T-helper 17 cell (primary cell): ENCODE data around the gene NXPH1. TPM values are rescaled to one million over a fixed set of nuclear protein-coding genes. Genes with fewer than 3 reads are reported as not detected.
"Not testable (repeated sequence)": the region's sequence is repeated elsewhere in the genome, so short reads cannot be mapped to it uniquely, and the experiment has no call there.

Source experiments
- ATAC-seq: fragments of 150-1000 bp; cut with Tn5 transposase; 2 replicates; pipeline ENCODE4 v1.10.0; 2021; ENCODE audit warnings: mild to moderate bottlenecking, moderate library complexity
- DNase-seq, 3 donors: peaks; one replicate each; pipeline versions ENCODE4 v3.0.0 to v3.0.0-alpha.2; 2020 to 2021
- H3K9me3 ChIP-seq: one replicate; pipeline ENCODE4 v1.7.0; 2013; ENCODE audit warnings: low read length, mild to moderate bottlenecking; ENCODE audit not compliant: control insufficient read depth, poor library complexity, severe bottlenecking
- H3K27ac Mint-ChIP-seq: one replicate; pipeline ENCODE4 v1.8.0; 2022; ENCODE audit warnings: mild to moderate bottlenecking, moderate library complexity, mixed read lengths
- H3K27me3 Mint-ChIP-seq: one replicate; pipeline ENCODE4 v1.8.0; 2022; ENCODE audit warnings: mixed read lengths
- H3K36me3 Mint-ChIP-seq: one replicate; pipeline ENCODE4 v1.8.0; 2022; ENCODE audit warnings: low read depth, mixed read lengths
- H3K4me1 Mint-ChIP-seq: one replicate; pipeline ENCODE4 v1.8.0; 2022; ENCODE audit warnings: mild to moderate bottlenecking, mixed read lengths
- H3K4me3 Mint-ChIP-seq: one replicate; pipeline ENCODE4 v1.8.0; 2022; ENCODE audit warnings: mild to moderate bottlenecking, moderate library complexity, mixed read lengths
- total RNA-seq, 4 donors: library from RNA in 2 of 4; stranded (reverse) in 2 of 4; gene quantifications; one replicate each; pipeline ENCODE4 v1.2.3 and lab custom pipeline; 2022 to 2026

The NXPH1 gene
- total RNA-seq, 2 donors from 2014 or later, result not detected

- Mint-ChIP-seq H3K27ac (no peak overlapping the region), H3K27me3 (no peaks in the 10 kb centered on the region), H3K36me3 (no peaks in the 10 kb centered on the region), H3K4me1 (no peaks in the 10 kb centered on the region), H3K4me3 (no peak overlapping the region)
- peaks cover 2% of the 10 kb centered on the region for H3K9me3 ChIP-seq
- DNase-seq, result no peak
- no peak for ATAC-seq
Measured at GRCh38 chr7:8640671-8641070, 207.3 kb downstream of the NXPH1 start.

- H3K4me3 Mint-ChIP-seq, result no peak overlapping the region
- H3K27ac Mint-ChIP-seq, result no peak overlapping the region
- H3K36me3 Mint-ChIP-seq, result no peaks in the 10 kb centered on the region
- H3K27me3 Mint-ChIP-seq, result no peaks in the 10 kb centered on the region
- DNase-seq, result no peak
- H3K4me1 Mint-ChIP-seq, result no peaks in the 10 kb centered on the region
- no peak for ATAC-seq
- H3K9me3 ChIP-seq, result no peaks in the 10 kb centered on the region
Measured at GRCh38 chr7:8668627-8669500, 235.5 kb downstream of the NXPH1 start.

DNA sequence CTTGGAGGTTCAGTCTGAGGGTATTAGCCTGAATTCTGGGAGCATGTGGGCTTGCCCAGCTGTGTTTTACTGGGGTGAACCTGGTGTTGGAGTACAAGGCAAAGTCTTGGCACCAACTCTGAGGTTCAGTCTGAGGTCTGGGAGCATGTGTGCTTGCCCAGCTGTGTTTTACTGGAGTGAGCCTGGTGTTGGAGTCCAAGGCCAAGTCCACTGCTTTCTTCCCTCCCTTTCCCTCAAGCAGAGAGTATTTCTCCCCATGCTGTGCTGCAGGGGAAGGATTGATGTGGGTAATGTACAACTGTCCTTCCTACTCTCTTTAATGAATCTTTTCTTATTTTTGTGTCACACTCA is 236.1 kb downstream of the NXPH1 start:
- H3K4me1 Mint-ChIP-seq, result no peaks in the 10 kb centered on the region
- DNase-seq (no peak), ATAC-seq (no peak)
- H3K9me3 ChIP-seq, result no peaks in the 10 kb centered on the region
- no peak overlapping the region for H3K27ac Mint-ChIP-seq
- no peak overlapping the region for H3K4me3 Mint-ChIP-seq
- no peaks in the 10 kb centered on the region for H3K27me3 Mint-ChIP-seq
- H3K36me3 Mint-ChIP-seq, result no peaks in the 10 kb centered on the region

GRCh38 chr7:8684426-8684825 is 251.0 kb downstream of the NXPH1 start:
- H3K27me3 Mint-ChIP-seq, result no peaks in the 10 kb centered on the region
- H3K27ac Mint-ChIP-seq, result no peak overlapping the region
- no peaks in the 10 kb centered on the region for H3K4me1 Mint-ChIP-seq
- no peaks in the 10 kb centered on the region for H3K36me3 Mint-ChIP-seq
- no peak for DNase-seq
- ATAC-seq, result no peak
- no peaks in the 10 kb centered on the region for H3K9me3 ChIP-seq
- no peak overlapping the region for H3K4me3 Mint-ChIP-seq

GRCh38 chr7:8699875-8700624 is 266.6 kb downstream of the NXPH1 start:
- Mint-ChIP-seq H3K27me3 (no peaks in the 10 kb centered on the region), H3K36me3 (no peaks in the 10 kb centered on the region), H3K4me1 (no peaks in the 10 kb centered on the region), H3K27ac (no peak overlapping the region), H3K4me3 (no peak overlapping the region)
- no peaks in the 10 kb centered on the region for H3K9me3 ChIP-seq
- DNase-seq (no peak), ATAC-seq (no peak)

- no peaks in the 10 kb centered on the region for H3K27me3 Mint-ChIP-seq
- no peaks in the 10 kb centered on the region for H3K9me3 ChIP-seq
- ATAC-seq, result no peak
- H3K4me3 Mint-ChIP-seq, result no peak overlapping the region
- no peaks in the 10 kb centered on the region for H3K36me3 Mint-ChIP-seq
- H3K27ac Mint-ChIP-seq, result no peak overlapping the region
- DNase-seq, result no peak
- no peaks in the 10 kb centered on the region for H3K4me1 Mint-ChIP-seq
Measured at GRCh38 chr7:8702807-8703206, 269.4 kb downstream of the NXPH1 start.

DNA sequence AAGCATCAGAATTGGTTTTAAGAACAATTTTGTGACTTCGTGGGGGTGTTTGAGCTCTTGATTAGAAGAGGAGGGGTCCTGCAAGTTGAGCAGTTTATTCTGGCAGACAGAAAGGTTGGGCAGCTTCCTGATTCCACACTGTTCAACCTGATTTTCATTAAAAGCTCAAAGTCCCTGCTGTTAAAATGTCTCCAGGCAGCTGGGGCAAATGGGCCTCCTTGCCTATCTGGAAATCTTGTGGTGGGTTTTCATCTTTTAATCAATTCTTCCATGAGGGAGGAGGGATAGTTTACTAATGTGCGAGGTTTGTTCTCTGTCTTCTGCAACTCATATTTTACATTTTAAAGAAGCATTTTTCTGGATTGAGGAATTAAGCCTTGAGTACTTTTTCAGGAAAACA is 276.7 kb downstream of the NXPH1 start:
- no peaks in the 10 kb centered on the region for H3K9me3 ChIP-seq
- ATAC-seq (no peak), DNase-seq (no peak)
- Mint-ChIP-seq H3K36me3 (no peaks in the 10 kb centered on the region), H3K27me3 (no peaks in the 10 kb centered on the region), H3K27ac (no peak overlapping the region), H3K4me1 (no peaks in the 10 kb centered on the region), H3K4me3 (no peak overlapping the region)

GRCh38 chr7:8714791-8715190 is 281.4 kb downstream of the NXPH1 start:
- Mint-ChIP-seq H3K36me3 (no peaks in the 10 kb centered on the region), H3K4me1 (no peaks in the 10 kb centered on the region), H3K4me3 (no peak overlapping the region), H3K27me3 (no peaks in the 10 kb centered on the region), H3K27ac (no peak overlapping the region)
- ATAC-seq (no peak), DNase-seq (no peak)
- H3K9me3 ChIP-seq, result no peaks in the 10 kb centered on the region

GRCh38 chr7:8719102-8719501 is 285.7 kb downstream of the NXPH1 start:
- no peaks in the 10 kb centered on the region for H3K9me3 ChIP-seq
- no peaks in the 10 kb centered on the region for H3K27me3 Mint-ChIP-seq
- DNase-seq (no peak), ATAC-seq (no peak)
- H3K4me3 Mint-ChIP-seq, result no peak overlapping the region
- H3K36me3 Mint-ChIP-seq, result no peaks in the 10 kb centered on the region
- H3K27ac Mint-ChIP-seq, result no peak overlapping the region
- no peaks in the 10 kb centered on the region for H3K4me1 Mint-ChIP-seq

DNA sequence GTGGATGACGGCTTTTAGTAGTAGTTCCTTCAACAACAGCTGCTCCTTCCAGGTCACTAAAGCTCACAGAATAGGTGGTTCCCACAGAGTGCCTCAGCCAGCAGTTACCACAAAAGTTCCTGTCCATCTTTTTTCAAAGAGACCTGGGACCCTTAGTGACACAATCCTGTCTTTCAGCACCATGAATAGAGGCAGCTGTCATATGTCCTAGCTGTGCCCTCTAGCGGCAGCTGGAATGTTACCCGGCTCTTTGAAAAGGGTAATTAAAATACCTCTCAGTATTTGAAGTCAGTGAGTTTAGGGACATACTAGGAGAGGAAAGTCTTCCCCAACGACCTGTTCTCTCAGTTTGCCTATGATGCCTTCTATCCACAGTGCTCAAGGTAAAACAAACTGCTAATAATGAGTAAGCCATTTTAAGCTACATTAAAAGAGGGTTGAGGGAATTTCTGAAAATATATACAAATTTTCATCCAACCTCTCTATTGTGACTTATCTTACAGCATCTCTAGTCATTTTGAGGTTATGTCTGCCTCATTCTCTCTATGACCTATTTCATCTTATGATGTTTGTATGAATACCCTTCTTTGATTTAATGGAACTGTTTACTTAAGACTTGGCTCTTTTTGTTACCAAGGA is 290.8 kb downstream of the NXPH1 start:
- H3K4me3 Mint-ChIP-seq, result no peak overlapping the region
- no peak for ATAC-seq
- DNase-seq, result no peak
- no peaks in the 10 kb centered on the region for H3K36me3 Mint-ChIP-seq
- H3K27me3 Mint-ChIP-seq, result no peaks in the 10 kb centered on the region
- H3K9me3 ChIP-seq, result no peaks in the 10 kb centered on the region
- no peaks in the 10 kb centered on the region for H3K4me1 Mint-ChIP-seq
- H3K27ac Mint-ChIP-seq, result no peak overlapping the region

GRCh38 chr7:8731756-8732155 is 298.3 kb downstream of the NXPH1 start:
- not testable (repeated sequence) for ATAC-seq, H3K4me3 Mint-ChIP-seq, DNase-seq, H3K27ac Mint-ChIP-seq, H3K27me3 Mint-ChIP-seq, H3K4me1 Mint-ChIP-seq, H3K9me3 ChIP-seq, H3K36me3 Mint-ChIP-seq

- no peaks in the 10 kb centered on the region for H3K4me1 Mint-ChIP-seq
- H3K4me3 Mint-ChIP-seq, result no peak overlapping the region
- H3K27me3 Mint-ChIP-seq, result no peaks in the 10 kb centered on the region
- no peaks in the 10 kb centered on the region for H3K9me3 ChIP-seq
- H3K36me3 Mint-ChIP-seq, result no peaks in the 10 kb centered on the region
- ATAC-seq, result no peak
- DNase-seq, result no peak
- H3K27ac Mint-ChIP-seq, result no peak overlapping the region
Measured at GRCh38 chr7:8739837-8740236, 306.4 kb downstream of the NXPH1 start.

- no peak for ATAC-seq
- no peak overlapping the region for H3K27ac Mint-ChIP-seq
Measured at GRCh38 chr7:8742837-8743236, 309.4 kb downstream of the NXPH1 start.

More at GRCh38 chr7:8742837-8743236, 309.4 kb downstream of the NXPH1 start:
- Mint-ChIP-seq H3K27me3 (no peaks in the 10 kb centered on the region), H3K4me3 (no peak overlapping the region), H3K4me1 (no peaks in the 10 kb centered on the region), H3K36me3 (no peaks in the 10 kb centered on the region)
- DNase-seq, result no peak
- H3K9me3 ChIP-seq, result no peaks in the 10 kb centered on the region
